CD4-positive, alpha-beta memory T cell (primary cell): ENCODE results near the gene DDT. TPM values are rescaled to one million over a fixed set of nuclear protein-coding genes. Genes with fewer than 3 reads are reported as not detected.
"Not testable (repeated sequence)": the region's sequence is repeated elsewhere in the genome, so short reads cannot be mapped to it uniquely, and the experiment has no call there.

Experiments
- CTCF ChIA-PET: fragments of 350-600 bp; sonication (Branson Sonifier 250); formaldehyde crosslinking; loops from one replicate; lab custom pipeline; 2021; ENCODE audit warnings: inconsistent platforms; ENCODE audit not compliant: partially characterized antibody; lab: Charles Lee
- POLR2A ChIA-PET: fragments of 350-600 bp; sonication (Branson Sonifier 250); formaldehyde crosslinking; loops from one replicate; lab custom pipeline; 2021; ENCODE audit not compliant: partially characterized antibody; lab: Charles Lee
- DNase-seq, 5 donors: peaks; one replicate each; pipeline versions ENCODE4 v3.0.0 to v3.0.0-alpha.2; 2020 to 2022; ENCODE audit warnings: mixed read lengths in 1 of 5
- H3K27ac ChIP-seq: one replicate; pipeline ENCODE4 v1.7.0; 2013; ENCODE audit warnings: low read depth, low read length
- H3K27me3 ChIP-seq: 2 replicates; pipeline ENCODE4 v1.7.0; 2013; ENCODE audit warnings: mild to moderate bottlenecking, low read length, moderate library complexity; ENCODE audit not compliant: insufficient read depth
- H3K36me3 ChIP-seq: 2 replicates; pipeline ENCODE4 v1.7.0; 2013; ENCODE audit warnings: mild to moderate bottlenecking, low read length, moderate library complexity; ENCODE audit not compliant: insufficient read depth
- H3K4me1 ChIP-seq: 2 replicates; pipeline ENCODE4 v1.7.0; 2013; ENCODE audit warnings: mild to moderate bottlenecking, low read length, moderate library complexity; ENCODE audit not compliant: insufficient read depth
- H3K4me3 ChIP-seq, 2 donors: one replicate each; pipeline ENCODE4 v1.7.0; 2013; ENCODE audit warnings: low read length in 2 of 2, mild to moderate bottlenecking in 1 of 2
- H3K9me3 ChIP-seq, 2 donors: one replicate each; pipeline ENCODE4 v1.7.0; 2013; ENCODE audit warnings: low read length in 2 of 2, control low read depth in 1 of 2; ENCODE audit not compliant: control insufficient read depth in 1 of 2
- H3K27ac Mint-ChIP-seq, 7 donors: one replicate each; pipeline ENCODE4 v1.8.0; 2020 to 2021; ENCODE audit warnings: mixed read lengths in 7 of 7, mild to moderate bottlenecking in 6 of 7, inconsistent platforms in 3 of 7, moderate library complexity in 3 of 7
- H3K27me3 Mint-ChIP-seq, 2 donors: one replicate each; pipeline ENCODE4 v1.8.0; 2020 to 2021; ENCODE audit warnings: mixed read lengths in 2 of 2
- H3K36me3 Mint-ChIP-seq, 2 donors: one replicate each; pipeline ENCODE4 v1.8.0; 2020 to 2021; ENCODE audit warnings: mixed read lengths in 2 of 2, inconsistent platforms in 1 of 2, mild to moderate bottlenecking in 1 of 2
- H3K4me1 Mint-ChIP-seq, 4 donors: one replicate each; pipeline ENCODE4 v1.8.0; 2020 to 2021; ENCODE audit warnings: mixed read lengths in 4 of 4, mild to moderate bottlenecking in 1 of 4
- H3K4me3 Mint-ChIP-seq, 8 donors: one replicate each; pipeline ENCODE4 v1.8.0; 2020 to 2021; ENCODE audit warnings: mixed read lengths in 8 of 8, mild to moderate bottlenecking in 7 of 8, moderate library complexity in 6 of 8, inconsistent platforms in 3 of 8
- H3K9me3 Mint-ChIP-seq, 8 donors: one replicate each; pipeline ENCODE4 v1.8.0; 2020 to 2021; ENCODE audit warnings: mixed read lengths in 8 of 8, mild to moderate bottlenecking in 5 of 8, inconsistent platforms in 3 of 8, moderate library complexity in 1 of 8
- intact Hi-C: fragments of 100-400 bp; cut with micrococcal nuclease; formaldehyde crosslinking; loops from one replicate; pipeline ENCODE4 v1.15.1; 2023
- polyA plus RNA-seq, 2 donors: library from polyadenylated mRNA; unstranded; fragments of 300-500 nt; fragmentation: Illumina TruSeq; gene quantifications; one replicate each; pipeline ENCODE4 v1.2.3, GENCODE V29; 2021
- total RNA-seq, 2 experiments: library from RNA; stranded (reverse); gene quantifications; one replicate each; pipeline ENCODE4 v1.2.3, GENCODE V29; 2021

The DDT gene
- total and polyA plus RNA-seq, 4 experiments from 2014 or later: 93.5 to 133 (median 100) TPM

DNA sequence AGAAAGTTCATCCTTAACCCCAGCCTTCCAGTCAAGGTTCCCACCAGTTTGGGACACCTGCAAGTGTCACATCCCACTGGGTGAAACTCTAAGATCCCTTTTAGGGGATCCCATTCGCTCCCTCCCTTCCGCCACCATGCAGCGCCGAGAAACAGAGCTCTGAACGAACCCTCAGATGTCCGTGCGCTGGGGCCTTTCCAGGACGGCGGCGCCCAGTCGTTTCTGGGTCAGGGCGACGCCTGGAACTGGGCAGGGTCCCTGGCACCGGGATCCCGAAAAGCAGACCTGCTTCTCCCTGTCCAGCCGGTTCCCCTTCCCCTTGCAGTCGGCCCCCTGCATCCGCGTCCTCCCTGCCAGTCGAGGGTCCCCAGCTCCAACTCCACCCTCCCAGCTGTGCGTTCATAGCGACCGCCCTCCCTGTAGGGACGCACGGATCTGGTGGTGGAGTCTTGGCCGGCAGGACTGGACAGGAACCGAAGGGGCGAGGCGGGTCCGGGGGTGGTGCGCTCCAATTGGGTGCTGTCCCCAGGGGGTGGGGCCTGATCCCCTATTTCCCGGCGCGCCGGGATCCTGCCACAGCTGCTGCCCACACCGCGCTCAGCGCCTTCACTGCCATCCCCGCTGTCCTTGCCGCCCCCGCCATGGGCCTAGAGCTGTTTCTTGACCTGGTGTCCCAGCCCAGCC is 5.5 kb upstream of the DDT start, which contains the start of gene GSTT2:
TSS of gene GSTT2 (plus strand) at position 578 of the 684 bp plus-strand sequence.
- H3K9me3 Mint-ChIP-seq, H3K27me3 Mint-ChIP-seq, CTCF ChIA-PET, H3K4me3 Mint-ChIP-seq, H3K4me3 ChIP-seq, H3K9me3 ChIP-seq, DNase-seq, H3K27me3 ChIP-seq, H3K36me3 ChIP-seq, H3K4me1 ChIP-seq, H3K36me3 Mint-ChIP-seq, H3K4me1 Mint-ChIP-seq, H3K27ac ChIP-seq, POLR2A ChIA-PET, H3K27ac Mint-ChIP-seq: not testable (repeated sequence)
- intact Hi-C loops: loop anchor here (10.0 kb wide), 2 partner anchors 65 to 545 kb away; no protein-coding TSS in a partner anchor

DNA sequence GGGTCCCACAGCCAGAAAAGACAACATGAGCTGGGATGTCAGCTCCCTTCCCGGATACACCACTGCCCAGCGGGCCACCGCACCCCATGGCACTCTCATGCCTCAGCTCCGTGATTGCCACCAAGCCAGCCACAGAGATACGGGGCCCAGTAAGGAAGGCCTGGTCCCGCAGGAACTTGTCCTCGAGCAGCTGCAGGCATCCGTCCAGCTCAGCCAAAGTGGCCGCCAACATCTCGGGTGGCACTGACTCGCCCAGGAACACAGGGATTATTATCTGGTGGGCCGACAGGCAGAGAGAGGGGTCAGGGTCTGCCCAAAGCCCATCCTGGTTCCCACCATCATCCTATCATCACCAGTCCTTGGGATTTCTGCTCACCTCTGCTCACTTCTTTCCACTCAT is 3.1 kb upstream of the DDT start:
- CTCF ChIA-PET, H3K4me3 ChIP-seq, H3K9me3 Mint-ChIP-seq, DNase-seq, H3K36me3 ChIP-seq, POLR2A ChIA-PET, H3K36me3 Mint-ChIP-seq, H3K27ac Mint-ChIP-seq, H3K27me3 ChIP-seq, H3K27ac ChIP-seq, H3K4me1 Mint-ChIP-seq, H3K4me3 Mint-ChIP-seq, H3K4me1 ChIP-seq, H3K27me3 Mint-ChIP-seq, H3K9me3 ChIP-seq: not testable (repeated sequence)
- intact Hi-C loops: loop anchor here (10.0 kb wide), 1 partner anchor 63 kb away; no protein-coding TSS in a partner anchor

DNA sequence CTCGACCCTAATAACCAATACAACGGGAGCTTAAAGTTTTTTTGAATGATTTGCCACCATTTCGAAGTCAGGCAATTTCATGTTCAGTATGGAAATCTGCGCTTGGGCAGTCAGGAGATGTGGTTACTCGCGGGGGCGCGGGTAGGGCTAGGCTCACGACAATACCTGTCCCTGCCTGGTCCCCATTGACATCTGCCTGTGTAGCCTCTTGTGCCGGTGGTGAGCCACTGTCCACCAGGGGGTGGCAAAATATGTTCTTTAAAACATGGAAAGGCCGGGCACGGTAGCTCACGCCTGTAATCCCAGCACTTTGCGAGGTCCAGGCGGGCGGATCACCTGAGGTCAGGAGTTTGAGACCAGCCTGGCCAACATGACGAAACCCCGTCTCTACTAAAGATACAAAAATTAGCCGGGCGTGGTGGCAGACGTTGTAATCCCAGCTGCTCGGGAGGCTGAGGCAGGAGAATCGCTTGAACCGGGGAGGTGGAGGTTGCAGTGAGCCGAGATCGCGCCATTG is 653 bp upstream of the DDT start:
- peaks cover 15 to 19% of the 10 kb centered on the region in 2 donors for H3K36me3 Mint-ChIP-seq
- intact Hi-C loops: loop anchor here (10.0 kb wide), 1 partner anchor 60 kb away; no protein-coding TSS in a partner anchor

DNA sequence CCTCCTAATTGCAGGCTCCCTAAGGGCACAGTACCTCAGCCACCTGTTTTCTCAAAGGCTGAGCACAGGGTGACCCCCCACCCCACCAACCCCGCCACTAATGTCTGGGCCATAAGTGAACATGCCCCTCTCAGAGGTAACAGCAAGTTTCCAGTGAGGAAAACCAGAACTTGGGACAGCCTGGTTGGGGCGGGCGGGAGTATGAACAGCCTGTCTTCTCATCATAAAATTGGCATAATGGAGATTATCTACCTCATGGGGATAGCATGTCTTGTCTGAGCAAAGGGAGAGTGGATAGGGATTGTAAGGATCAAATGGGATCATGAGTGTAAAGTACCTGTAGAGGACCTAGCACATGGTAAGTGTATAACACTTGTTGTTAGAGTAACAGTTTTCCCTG is 2.3 kb downstream of the DDT start:
- intact Hi-C loops: loop anchor here (10.0 kb wide), 1 partner anchor 57 kb away; no protein-coding TSS in a partner anchor
- H3K9me3 Mint-ChIP-seq, H3K27ac ChIP-seq, H3K4me3 ChIP-seq, H3K27me3 Mint-ChIP-seq, H3K27me3 ChIP-seq, DNase-seq, CTCF ChIA-PET, H3K9me3 ChIP-seq: not testable (repeated sequence)
- POLR2A ChIA-PET: interaction anchor here (1.3 kb wide), 1 partner anchor 76 kb away, joined by 3 read pairs; no protein-coding TSS in a partner anchor
- Mint-ChIP-seq H3K36me3 (peaks cover 18 to 29% of the 10 kb centered on the region in 2 donors), H3K4me3 (peak overlapping the region in 3 of 8 donors; percentile 17 to 63 (median 57)), H3K27ac (peak overlapping the region in 1 of 7 donors; percentile 27), H3K4me1 (peaks cover 7 to 29% (median 20%) of the 10 kb centered on the region in 4 donors)
- peaks cover 16% of the 10 kb centered on the region for H3K4me1 ChIP-seq
- peaks cover 26% of the 10 kb centered on the region for H3K36me3 ChIP-seq

More for the DNA sequence above, 653 bp upstream of the DDT start:
- H3K27ac Mint-ChIP-seq, H3K9me3 Mint-ChIP-seq, H3K27me3 ChIP-seq, H3K27ac ChIP-seq, DNase-seq, H3K9me3 ChIP-seq, H3K27me3 Mint-ChIP-seq, CTCF ChIA-PET, H3K4me3 ChIP-seq, POLR2A ChIA-PET, H3K4me3 Mint-ChIP-seq: not testable (repeated sequence)
- Histone ChIP-seq H3K36me3 (peaks cover 18% of the 10 kb centered on the region), H3K4me1 (peaks cover 15% of the 10 kb centered on the region)
- H3K4me1 Mint-ChIP-seq: peaks cover 5 to 19% (median 14%) of the 10 kb centered on the region in 4 donors

DNA sequence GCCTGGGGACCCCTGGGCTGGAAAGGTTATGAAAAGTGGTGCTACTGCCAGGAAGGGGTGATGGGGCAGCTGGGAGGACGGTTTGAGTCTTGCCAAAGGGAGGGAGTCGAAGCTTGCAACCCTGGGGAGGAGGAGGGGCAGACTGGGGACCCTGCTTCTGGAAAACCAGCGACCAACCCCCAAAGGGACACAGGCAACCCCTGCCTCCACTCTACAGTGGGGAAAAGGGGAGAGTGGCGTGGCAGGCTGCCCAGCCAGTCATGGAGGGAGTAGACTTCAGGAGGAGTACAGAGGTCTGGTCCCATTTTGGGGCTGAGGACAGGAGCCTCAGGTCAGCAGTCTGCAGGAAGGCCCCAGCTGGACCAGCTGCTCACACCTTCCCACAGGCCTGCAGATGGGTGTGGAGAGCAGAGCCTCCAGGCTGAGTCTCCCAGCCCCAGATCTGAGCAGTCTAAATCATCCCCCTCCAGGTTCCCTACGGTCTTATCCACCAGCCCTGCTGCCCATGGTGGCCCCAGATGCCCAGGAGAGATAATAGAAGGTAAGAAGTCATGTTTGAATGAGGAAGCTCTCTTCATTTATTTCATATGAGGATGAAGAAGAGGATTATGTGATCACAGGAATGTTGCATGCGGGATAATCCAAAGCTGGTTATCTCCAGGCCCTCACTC is 3.3 kb downstream of the DDT start:
- H3K27me3 Mint-ChIP-seq: no peaks in the 10 kb centered on the region
- peaks cover 7 to 29% (median 20%) of the 10 kb centered on the region in 4 donors for H3K4me1 Mint-ChIP-seq
- Histone ChIP-seq H3K4me3 (no peak overlapping the region), H3K9me3 (no peaks in the 10 kb centered on the region), H3K27me3 (no peaks in the 10 kb centered on the region), H3K36me3 (peaks cover 26% of the 10 kb centered on the region), H3K4me1 (peaks cover 16% of the 10 kb centered on the region), H3K27ac (no peak overlapping the region)
- intact Hi-C loops: loop anchor here (10.0 kb wide), 1 partner anchor 56 kb away; no protein-coding TSS in a partner anchor
- no peaks in the 10 kb centered on the region for H3K9me3 Mint-ChIP-seq
- peak overlapping the region in 3 of 8 donors; percentile 0 to 43 (median 26) for H3K4me3 Mint-ChIP-seq
- H3K27ac Mint-ChIP-seq: peak overlapping the region in 3 of 7 donors; percentile 13 to 35 (median 33)
- ChIA-PET CTCF (interaction anchor here (0.6 kb wide), 1 partner anchor 46 kb away, joined by 4 read pairs; no protein-coding TSS in a partner anchor), POLR2A (interaction anchor here (0.6 to 1.4 kb wide), 3 partner anchors 57 to 493 kb away, joined by 3 read pairs; no protein-coding TSS in a partner anchor)
- no peak for DNase-seq
- peaks cover 18 to 29% of the 10 kb centered on the region in 2 donors for H3K36me3 Mint-ChIP-seq

DNA sequence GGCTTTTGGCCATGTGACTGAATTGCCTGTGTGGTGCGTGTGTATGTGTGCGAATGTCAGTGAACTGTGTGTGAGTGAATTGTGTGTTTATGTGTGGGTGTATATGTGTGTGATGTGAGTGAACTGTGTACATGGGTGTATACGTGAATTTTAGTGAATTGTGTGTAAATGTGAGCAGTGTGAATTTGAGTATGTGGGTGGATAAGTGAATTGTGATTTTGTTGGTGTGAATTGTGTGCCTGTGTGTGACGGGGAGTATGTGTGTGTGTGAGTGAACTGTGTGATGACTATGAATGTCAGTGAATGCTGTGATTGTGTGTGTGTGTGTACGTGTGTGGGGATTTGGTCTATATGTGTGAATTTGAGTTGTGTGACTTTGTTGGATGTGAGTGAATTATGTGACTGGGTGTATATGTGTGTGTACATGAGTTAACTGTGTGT is 4.0 kb downstream of the DDT start:
- H3K36me3 ChIP-seq: peaks cover 26% of the 10 kb centered on the region
- ChIA-PET CTCF (no interaction called here), POLR2A (interaction anchor here (1.4 kb wide), 1 partner anchor 57 kb away, joined by 3 read pairs; no protein-coding TSS in a partner anchor)
- Mint-ChIP-seq H3K4me1 (peaks cover 7 to 29% (median 20%) of the 10 kb centered on the region in 4 donors), H3K4me3 (peak overlapping the region in 7 of 8 donors; percentile 0 to 59 (median 4)), H3K9me3 (no peaks in the 10 kb centered on the region), H3K27ac (peak overlapping the region in 4 of 7 donors; percentile 4 to 40 (median 20)), H3K27me3 (no peaks in the 10 kb centered on the region), H3K36me3 (peaks cover 18 to 29% of the 10 kb centered on the region in 2 donors)
- no peaks in the 10 kb centered on the region for H3K27me3 ChIP-seq
- intact Hi-C loops: loop anchor here (10.0 kb wide), 1 partner anchor 55 kb away; no protein-coding TSS in a partner anchor
- no peak for DNase-seq
- H3K27ac ChIP-seq: no peak overlapping the region
- no peaks in the 10 kb centered on the region for H3K9me3 ChIP-seq
- no peak overlapping the region for H3K4me3 ChIP-seq
- peaks cover 16% of the 10 kb centered on the region for H3K4me1 ChIP-seq
